A549 (cell line): ENCODE measurements around the gene RBMXL3. TPM values are rescaled to one million over a fixed set of nuclear protein-coding genes. Genes with fewer than 3 reads are reported as not detected.
A peak's percentile ranks its signal among the peaks of the same experiment; 100 is the strongest.

Source experiments
- ATAC-seq, 2 experiments: fragments of 200-7000 bp in 1 of 2; fragments of >200 bp in 1 of 2; cut with Nextera tagmentation in 1 of 2; cut with Tn5 transposase in 1 of 2; 3 replicates each; pipeline versions ENCODE4 v1.8.0 to v1.9.1; 2018 to 2020; ENCODE audit warnings: mild to moderate bottlenecking in 1 of 2, moderate library complexity in 1 of 2
- CTCF ChIA-PET: fragments of 300-600 bp; sonication (Branson Sonifier 250); formaldehyde crosslinking; extraction: SDS; loops from one replicate; lab custom pipeline; 2021; ENCODE audit warnings: antibody characterized with exemption, inconsistent platforms; lab: Yijun Ruan, JAX
- POLR2A ChIA-PET: fragments of 350-600 bp; formaldehyde crosslinking; extraction: SDS; loops from one replicate; lab custom pipeline; 2021; ENCODE audit warnings: antibody characterized with exemption, inconsistent platforms; lab: Yijun Ruan, JAX
- DNase-seq, 2 experiments: peaks; one replicate each; pipeline versions ENCODE4 v3.0.0 to v3.0.0-alpha.2; 2011 to 2016; ENCODE audit warnings: low read depth in 1 of 2, low spot score in 1 of 2
- FAIRE-seq: peaks from 2 replicates; lab custom pipeline; 2011; peaks lifted over from hg19 to GRCh38; lab: Jason Lieb, UNC
- H3K27ac ChIP-seq, 2 experiments: fragments of >200 bp; sonication (Bioruptor Twin); formaldehyde crosslinking; 3 replicates each; pipeline ENCODE4 v1.5.1; 2016 to 2017
- H3K4me1 ChIP-seq: fragments of >200 bp; sonication (Bioruptor Twin); formaldehyde crosslinking; 3 replicates; pipeline ENCODE4 v1.6.1; 2016
- H3K4me2 ChIP-seq: fragments of >200 bp; sonication (Bioruptor Twin); formaldehyde crosslinking; 3 replicates; pipeline ENCODE4 v1.6.1; 2016
- H3K4me3 ChIP-seq: fragments of >200 bp; sonication (Bioruptor Twin); formaldehyde crosslinking; 3 replicates; pipeline ENCODE4 v1.5.1; 2016
- H3K9me3 ChIP-seq: fragments of >200 bp; sonication (Bioruptor Twin); formaldehyde crosslinking; 3 replicates; pipeline ENCODE4 v1.6.1; 2016
- ATOH8 ChIP-seq: fragments of 250-450 bp; sonication (Bioruptor Pico); IDR thresholded peaks from 2 replicates; pipeline ENCODE4 v1.5.0; 2020; ENCODE audit warnings: low read depth, mild to moderate bottlenecking, moderate library complexity
- CHD4 ChIP-seq: fragments of 200-600 bp; sonication (generic); IDR thresholded peaks from 2 replicates; pipeline ENCODE4 v1.6.1; 2016; ENCODE audit warnings: antibody characterized with exemption, mild to moderate bottlenecking, borderline replicate concordance
- EHF ChIP-seq: fragments of 250-450 bp; sonication (Bioruptor Pico); IDR thresholded peaks from 2 replicates; pipeline ENCODE4 v1.5.0; 2020; ENCODE audit warnings: mild to moderate bottlenecking
- EHMT2 ChIP-seq: fragments of 200-600 bp; sonication (generic); IDR thresholded peaks from 2 replicates; pipeline ENCODE4 v1.6.1; 2016; ENCODE audit warnings: antibody characterized with exemption, low read depth, mild to moderate bottlenecking, moderate library complexity
- ESRRA ChIP-seq: fragments of 150-350 bp; IDR thresholded peaks from 2 replicates; pipeline ENCODE4 v1.6.1; 2014; ENCODE audit warnings: mild to moderate bottlenecking, low read length, borderline replicate concordance
- FOSB ChIP-seq: fragments of 250-450 bp; sonication (Bioruptor Pico); IDR thresholded peaks from 2 replicates; pipeline ENCODE4 v1.5.0; 2020; ENCODE audit warnings: mild to moderate bottlenecking, moderate library complexity
- FOXS1 ChIP-seq: fragments of 250-450 bp; sonication (Bioruptor Pico); IDR thresholded peaks from 2 replicates; pipeline ENCODE4 v1.5.0; 2020; ENCODE audit warnings: mild to moderate bottlenecking, moderate library complexity
- GATA3 ChIP-seq: IDR thresholded peaks from 2 replicates; pipeline ENCODE4 v1.6.1; 2012; ENCODE audit warnings: borderline replicate concordance
- HES2 ChIP-seq: fragments of >200 bp; sonication (Bioruptor Twin); formaldehyde crosslinking; IDR thresholded peaks from 2 replicates; pipeline ENCODE4 v1.6.1; 2016
- HOXA7 ChIP-seq: fragments of 250-450 bp; sonication (Bioruptor Pico); IDR thresholded peaks from 2 replicates; pipeline ENCODE4 v1.5.0; 2020; ENCODE audit warnings: mild to moderate bottlenecking, moderate library complexity
- HOXB13 ChIP-seq: fragments of 250-450 bp; sonication (Bioruptor Pico); IDR thresholded peaks from 2 replicates; pipeline ENCODE4 v1.5.0; 2020; ENCODE audit warnings: low read depth, mild to moderate bottlenecking, moderate library complexity
- JUNB ChIP-seq: fragments of >200 bp; sonication (Bioruptor Twin); formaldehyde crosslinking; IDR thresholded peaks from 2 replicates; pipeline ENCODE4 v1.6.1; 2016
- PHF8 ChIP-seq: fragments of 200-600 bp; sonication (generic); IDR thresholded peaks from 2 replicates; pipeline ENCODE4 v1.6.1; 2016; ENCODE audit warnings: low read depth, mild to moderate bottlenecking, antibody characterized with exemption, moderate library complexity, borderline replicate concordance
- POLR2A ChIP-seq: IDR thresholded peaks from 2 replicates; pipeline ENCODE4 v1.6.1; 2012; ENCODE audit warnings: mild to moderate bottlenecking, low read length
- POLR2AphosphoS2 ChIP-seq: conservative IDR thresholded peaks from 2 replicates; pipeline ENCODE4 v1.6.1; 2012; ENCODE audit warnings: low read length, improper control_type of control experiment, inconsistent platforms
- RAD21 ChIP-seq, 2 experiments: fragments of >200 bp in 1 of 2; sonication (Bioruptor Twin) in 1 of 2; formaldehyde crosslinking in 1 of 2; IDR thresholded peaks in 1 of 2; conservative IDR thresholded peaks in 1 of 2; 2 replicates in 1 of 2; 3 replicates in 1 of 2; pipeline ENCODE4 v1.6.1; 2012 to 2018; ENCODE audit warnings: inconsistent platforms in 1 of 2
- RARB ChIP-seq: fragments of 250-450 bp; sonication (Bioruptor Pico); IDR thresholded peaks from 2 replicates; pipeline ENCODE4 v1.8.0; 2021; ENCODE audit warnings: mild to moderate bottlenecking, moderate library complexity
- RCOR1 ChIP-seq: fragments of 150-350 bp; IDR thresholded peaks from 2 replicates; pipeline ENCODE4 v1.6.1; 2014; ENCODE audit warnings: antibody characterized with exemption, low read length, low read depth
- REST ChIP-seq: fragments of 200-600 bp; sonication (generic); IDR thresholded peaks from 2 replicates; pipeline ENCODE4 v1.6.1; 2016; ENCODE audit warnings: antibody characterized with exemption, mild to moderate bottlenecking, moderate library complexity
- RFX5 ChIP-seq: fragments of 450-650 bp; IDR thresholded peaks from 2 replicates; pipeline ENCODE4 v1.7.1; 2014; ENCODE audit warnings: antibody characterized with exemption, mild to moderate bottlenecking, moderate library complexity
- SMC3 ChIP-seq: fragments of >200 bp; sonication (Bioruptor Twin); formaldehyde crosslinking; IDR thresholded peaks from 3 replicates; pipeline ENCODE4 v1.6.1; 2018; ENCODE audit warnings: inconsistent platforms
- TFCP2L1 ChIP-seq: fragments of 250-450 bp; sonication (Bioruptor Pico); IDR thresholded peaks from 2 replicates; pipeline ENCODE4 v1.5.0; 2021; ENCODE audit warnings: mild to moderate bottlenecking
- TP53 ChIP-seq: fragments of 250-450 bp; sonication (Bioruptor Pico); IDR thresholded peaks from 2 replicates; pipeline ENCODE4 v1.5.0; 2021; ENCODE audit warnings: mild to moderate bottlenecking, moderate library complexity
- ZSCAN20 ChIP-seq: fragments of 250-450 bp; sonication (Bioruptor Pico); IDR thresholded peaks from 2 replicates; pipeline ENCODE4 v1.8.0; 2022; ENCODE audit warnings: mild to moderate bottlenecking, moderate library complexity
- WGBS: methylation state at CpG from one replicate; pipeline ENCODE4 v1.1.6; 2017; ENCODE audit errors: missing lambda C conversion rate; 5-methylcytosine and 5-hydroxymethylcytosine counted together
- polyA plus RNA-seq, 4 experiments: library from polyadenylated mRNA; depleted of rRNA in 3 of 4; stranded (reverse); fragments of >200 nt; fragmentation: RNase III in 1 of 4; extraction: RNeasy Plus Mini Kit Qiagen cat#74134 plus additional on column Dnase treatment in 1 of 4; gene quantifications; 2 replicates in 3 of 4; 3 replicates in 1 of 4; pipeline ENCODE4 v1.2.3, GENCODE V29; 2011 to 2017
- TF ChIP-seq, protein P1 (sequence below): fragments of >200 bp; sonication (Bioruptor Twin); formaldehyde crosslinking; IDR thresholded peaks from 3 replicates; pipeline ENCODE4 v1.5.1; 2016
- TF ChIP-seq, protein P2 (sequence below): IDR thresholded peaks from 2 replicates; pipeline ENCODE4 v1.6.1; 2012

Gene RBMXL3
- polyA plus RNA-seq, 2 of the 4 experiments (the other 2 are of a cell fraction), result not detected

- Histone ChIP-seq H3K4me3 (no peak overlapping the region), H3K27ac (no peak overlapping the region), H3K4me1 (no peaks in the 10 kb centered on the region), H3K4me2 (no peak overlapping the region), H3K9me3 (no peaks in the 10 kb centered on the region)
- FAIRE-seq, result peak; percentile 83
- WGBS, result 0% methylated on average over 1 of the region's 1 CpG
- peak in 1 of 2 experiments; percentile 51 for DNase-seq
- ChIA-PET POLR2A (no interaction called here), CTCF (interaction anchor here (0.7 to 1.7 kb wide), 7 partner anchors 8 to 465 kb away, joined by 3 to 7 read pairs (median 4); no protein-coding TSS in a partner anchor)
- no peak for TF ChIP-seq FOSB (CRISPR knock-in tag)
- TF ChIP-seq GATA3, result no peak
- no peak for TF ChIP-seq REST
- no peak for TF ChIP-seq POLR2A
- TF ChIP-seq JUNB, result no peak
- TF ChIP-seq, protein P1, sequence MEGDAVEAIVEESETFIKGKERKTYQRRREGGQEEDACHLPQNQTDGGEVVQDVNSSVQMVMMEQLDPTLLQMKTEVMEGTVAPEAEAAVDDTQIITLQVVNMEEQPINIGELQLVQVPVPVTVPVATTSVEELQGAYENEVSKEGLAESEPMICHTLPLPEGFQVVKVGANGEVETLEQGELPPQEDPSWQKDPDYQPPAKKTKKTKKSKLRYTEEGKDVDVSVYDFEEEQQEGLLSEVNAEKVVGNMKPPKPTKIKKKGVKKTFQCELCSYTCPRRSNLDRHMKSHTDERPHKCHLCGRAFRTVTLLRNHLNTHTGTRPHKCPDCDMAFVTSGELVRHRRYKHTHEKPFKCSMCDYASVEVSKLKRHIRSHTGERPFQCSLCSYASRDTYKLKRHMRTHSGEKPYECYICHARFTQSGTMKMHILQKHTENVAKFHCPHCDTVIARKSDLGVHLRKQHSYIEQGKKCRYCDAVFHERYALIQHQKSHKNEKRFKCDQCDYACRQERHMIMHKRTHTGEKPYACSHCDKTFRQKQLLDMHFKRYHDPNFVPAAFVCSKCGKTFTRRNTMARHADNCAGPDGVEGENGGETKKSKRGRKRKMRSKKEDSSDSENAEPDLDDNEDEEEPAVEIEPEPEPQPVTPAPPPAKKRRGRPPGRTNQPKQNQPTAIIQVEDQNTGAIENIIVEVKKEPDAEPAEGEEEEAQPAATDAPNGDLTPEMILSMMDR, result peak; percentile 55
- no peak for TF ChIP-seq HOXA7 (CRISPR knock-in tag)
- peak; percentile 50; the same call in 2 of the 3 replicates for TF ChIP-seq SMC3
- no peak for TF ChIP-seq TFCP2L1
- no peak for TF ChIP-seq HES2
- TF ChIP-seq EHMT2, result no peak
- TF ChIP-seq POLR2AphosphoS2, result no peak
- no peak for TF ChIP-seq EHF (CRISPR knock-in tag)
- TF ChIP-seq ZSCAN20, result no peak
- TF ChIP-seq RCOR1, result no peak
- TF ChIP-seq RFX5, result no peak
- TF ChIP-seq PHF8, result no peak
- TF ChIP-seq HOXB13 (CRISPR knock-in tag), result no peak
- peak; percentile 54 to 70; a peak in 4 of 5 replicates for TF ChIP-seq RAD21 (conservative IDR thresholded peaks at IDR 0.05 in 1 of 2, IDR thresholded peaks at IDR 0.05 in 1 of 2)
- TF ChIP-seq, protein P2, sequence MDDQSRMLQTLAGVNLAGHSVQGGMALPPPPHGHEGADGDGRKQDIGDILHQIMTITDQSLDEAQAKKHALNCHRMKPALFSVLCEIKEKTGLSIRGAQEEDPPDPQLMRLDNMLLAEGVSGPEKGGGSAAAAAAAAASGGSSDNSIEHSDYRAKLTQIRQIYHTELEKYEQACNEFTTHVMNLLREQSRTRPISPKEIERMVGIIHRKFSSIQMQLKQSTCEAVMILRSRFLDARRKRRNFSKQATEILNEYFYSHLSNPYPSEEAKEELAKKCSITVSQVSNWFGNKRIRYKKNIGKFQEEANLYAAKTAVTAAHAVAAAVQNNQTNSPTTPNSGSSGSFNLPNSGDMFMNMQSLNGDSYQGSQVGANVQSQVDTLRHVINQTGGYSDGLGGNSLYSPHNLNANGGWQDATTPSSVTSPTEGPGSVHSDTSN, result no peak
- no peak for TF ChIP-seq CHD4
- TF ChIP-seq ESRRA, result no peak
- no peak for TF ChIP-seq TP53
- TF ChIP-seq ATOH8 (CRISPR knock-in tag), result no peak
- no peak for TF ChIP-seq RARB
- TF ChIP-seq FOXS1 (CRISPR knock-in tag), result no peak
- peak; percentile 92 to 94 for ATAC-seq
These were observed 37.7 kb downstream of the RBMXL3 start for GRCh38 chrX:115226929-115227328.
